IMR-90 (cell line): ENCODE results near the gene KIDINS220. TPM values are rescaled to one million over a fixed set of nuclear protein-coding genes. Genes with fewer than 3 reads are reported as not detected.
A peak's percentile ranks its signal among the peaks of the same experiment; 100 is the strongest.

ENCODE experiments used
- ATAC-seq: fragments of 200-7000 bp; cut with Tn5 transposase; 2 replicates; pipeline ENCODE4 v1.9.1; 2020; ENCODE audit warnings: low read depth, mild to moderate bottlenecking, moderate library complexity
- BruUV-seq: library from RNA; stranded (reverse); fragments of 400-500 nt; replicated peaks from 2 replicates; lab custom pipeline; 2021; lab: Mats Ljungman, UMichigan
- CTCF ChIA-PET: fragments of 300-600 bp; formaldehyde crosslinking; extraction: SDS; loops from one replicate; lab custom pipeline; 2021; ENCODE audit warnings: antibody characterized with exemption; lab: Yijun Ruan, JAX
- POLR2A ChIA-PET: fragments of 300-600 bp; sonication (Branson Sonifier 250); formaldehyde crosslinking; loops from one replicate; lab custom pipeline; 2022; ENCODE audit warnings: antibody characterized with exemption; ENCODE audit not compliant: unreplicated experiment; lab: Charles Lee
- DNase-seq: peaks from one replicate; pipeline ENCODE4 v3.0.0; 2013
- H2AFZ ChIP-seq: replicated peaks from 2 replicates; pipeline ENCODE3; 2013; ENCODE audit warnings: low read length, mild to moderate bottlenecking; ENCODE audit not compliant: poor library complexity
- H2AK5ac ChIP-seq: 2 replicates; pipeline ENCODE4 v1.6.1; 2013; ENCODE audit warnings: low read depth, low read length, inconsistent platforms
- H2AK9ac ChIP-seq: replicated peaks from 2 replicates; pipeline ENCODE3; 2013; ENCODE audit warnings: mild to moderate bottlenecking, low read depth, low read length, moderate library complexity; ENCODE audit not compliant: poor library complexity
- H2BK120ac ChIP-seq: 2 replicates; pipeline ENCODE4 v1.6.1; 2013; ENCODE audit warnings: low read depth, low read length, inconsistent platforms
- H2BK15ac ChIP-seq: 3 replicates; pipeline ENCODE4 v1.6.1; 2013; ENCODE audit warnings: low read depth, low read length, inconsistent platforms
- H2BK20ac ChIP-seq: 2 replicates; pipeline ENCODE4 v1.6.1; 2013; ENCODE audit warnings: low read depth, mild to moderate bottlenecking, inconsistent platforms, low read length, moderate library complexity
- H2BK5ac ChIP-seq: 2 replicates; pipeline ENCODE4 v1.6.1; 2013; ENCODE audit warnings: mild to moderate bottlenecking, low read depth, low read length, inconsistent platforms; ENCODE audit not compliant: poor library complexity, severe bottlenecking
- H3K14ac ChIP-seq: replicated peaks from 2 replicates; pipeline ENCODE4 v1.6.1; 2013; ENCODE audit warnings: low read depth, low read length, inconsistent platforms
- H3K18ac ChIP-seq: 2 replicates; pipeline ENCODE4 v1.6.1; 2013; ENCODE audit warnings: low read depth, low read length, control low read depth
- H3K23ac ChIP-seq: 2 replicates; pipeline ENCODE4 v1.6.1; 2013; ENCODE audit warnings: low read depth, low read length, inconsistent platforms
- H3K27ac ChIP-seq: 2 replicates; pipeline ENCODE4 v1.5.1; 2013; ENCODE audit warnings: mild to moderate bottlenecking, control low read depth, low read length; ENCODE audit not compliant: insufficient read depth
- H3K27me3 ChIP-seq: 2 replicates; pipeline ENCODE4 v1.6.1; 2013; ENCODE audit warnings: low read length; ENCODE audit not compliant: control insufficient read depth, insufficient read depth
- H3K36me3 ChIP-seq: 2 replicates; pipeline ENCODE4 v1.6.1; 2013; ENCODE audit warnings: low read length, mixed read lengths; ENCODE audit not compliant: control insufficient read depth, insufficient read depth
- H3K4ac ChIP-seq: 2 replicates; pipeline ENCODE4 v1.6.1; 2013; ENCODE audit warnings: low read depth, low read length, inconsistent platforms
- H3K4me1 ChIP-seq: 2 replicates; pipeline ENCODE4 v1.6.1; 2013; ENCODE audit warnings: low read length, mixed read lengths; ENCODE audit not compliant: control insufficient read depth, insufficient read depth
- H3K4me2 ChIP-seq: 2 replicates; pipeline ENCODE4 v1.6.1; 2013; ENCODE audit warnings: low read depth, mild to moderate bottlenecking, control low read depth, low read length, moderate library complexity
- H3K4me3 ChIP-seq: 2 replicates; pipeline ENCODE4 v1.5.1; 2013; ENCODE audit warnings: low read depth, mild to moderate bottlenecking, control low read depth, low read length, moderate library complexity; ENCODE audit not compliant: insufficient read depth
- H3K56ac ChIP-seq: 2 replicates; pipeline ENCODE4 v1.6.1; 2013; ENCODE audit warnings: low read length, inconsistent platforms; ENCODE audit not compliant: insufficient read depth; ENCODE audit errors: extremely low read depth
- H3K79me1 ChIP-seq, 2 experiments: 2 replicates each; pipeline ENCODE4 v1.6.1; 2013; ENCODE audit warnings: low read length in 2 of 2, inconsistent platforms in 1 of 2, low read depth in 1 of 2
- H3K9ac ChIP-seq: 2 replicates; pipeline ENCODE4 v1.6.1; 2013; ENCODE audit warnings: low read depth, low read length, control low read depth
- H3K9me1 ChIP-seq: 2 replicates; pipeline ENCODE4 v1.6.1; 2013; ENCODE audit warnings: low read length, inconsistent platforms; ENCODE audit not compliant: insufficient read depth
- H3K9me3 ChIP-seq: 2 replicates; pipeline ENCODE4 v1.6.1; 2013; ENCODE audit warnings: low read length; ENCODE audit not compliant: control insufficient read depth, insufficient read depth
- H4K20me1 ChIP-seq: 2 replicates; pipeline ENCODE4 v1.6.1; 2013; ENCODE audit warnings: low read length, inconsistent platforms; ENCODE audit not compliant: insufficient read depth
- H4K5ac ChIP-seq: 2 replicates; pipeline ENCODE4 v1.6.1; 2013; ENCODE audit warnings: mild to moderate bottlenecking, low read depth, low read length, control low read depth
- H4K8ac ChIP-seq, 2 experiments: 2 replicates each; pipeline ENCODE4 v1.6.1; 2013; ENCODE audit warnings: low read depth in 2 of 2, low read length in 2 of 2, control low read depth in 1 of 2, inconsistent platforms in 1 of 2
- H4K91ac ChIP-seq: 2 replicates; pipeline ENCODE4 v1.6.1; 2013; ENCODE audit warnings: low read depth, low read length, inconsistent platforms; ENCODE audit not compliant: insufficient read depth
- BHLHE40 ChIP-seq: fragments of 150-350 bp; IDR thresholded peaks from 2 replicates; pipeline ENCODE4 v1.6.1; 2016; ENCODE audit warnings: mild to moderate bottlenecking, low read depth, low read length
- CEBPB ChIP-seq: IDR thresholded peaks from 2 replicates; pipeline ENCODE4 v1.6.1; 2012; ENCODE audit warnings: low read depth, low read length, improper control_type of control experiment
- CHD1 ChIP-seq: IDR thresholded peaks from 2 replicates; pipeline ENCODE4 v1.6.1; 2012; ENCODE audit warnings: low read depth, low read length, improper control_type of control experiment
- FOS ChIP-seq: fragments of 150-350 bp; IDR thresholded peaks from 2 replicates; pipeline ENCODE4 v1.6.1; 2016; ENCODE audit warnings: low read depth, low read length
- MAFK ChIP-seq: IDR thresholded peaks from 2 replicates; pipeline ENCODE4 v1.6.1; 2012; ENCODE audit warnings: low read depth, low read length, improper control_type of control experiment
- MAZ ChIP-seq: IDR thresholded peaks from 2 replicates; pipeline ENCODE4 v1.6.1; 2012; ENCODE audit warnings: low read depth, mild to moderate bottlenecking, low read length, improper control_type of control experiment, moderate library complexity, borderline replicate concordance
- MXI1 ChIP-seq: IDR thresholded peaks from 2 replicates; pipeline ENCODE4 v1.6.1; 2012; ENCODE audit warnings: low read depth, mild to moderate bottlenecking, low read length, moderate library complexity, borderline replicate concordance
- NFE2L2 ChIP-seq: fragments of 150-350 bp; IDR thresholded peaks from 2 replicates; pipeline ENCODE4 v1.6.1; 2016; ENCODE audit warnings: low read depth, mild to moderate bottlenecking, low read length
- POLR2A ChIP-seq: IDR thresholded peaks from 2 replicates; pipeline ENCODE4 v1.6.1; 2012; ENCODE audit warnings: mild to moderate bottlenecking, low read depth, low read length
- RAD21 ChIP-seq: IDR thresholded peaks from 2 replicates; pipeline ENCODE4 v1.6.1; 2012; ENCODE audit warnings: low read length, improper control_type of control experiment
- RCOR1 ChIP-seq: IDR thresholded peaks from 2 replicates; pipeline ENCODE4 v1.6.1; 2012; ENCODE audit warnings: mild to moderate bottlenecking, low read length, improper control_type of control experiment; ENCODE audit not compliant: insufficient replicate concordance
- RFX5 ChIP-seq: IDR thresholded peaks from 2 replicates; pipeline ENCODE4 v1.8.0; 2012; ENCODE audit warnings: low read depth, mild to moderate bottlenecking, low read length, moderate library complexity
- SMC3 ChIP-seq: fragments of 150-350 bp; IDR thresholded peaks from 2 replicates; pipeline ENCODE4 v1.6.1; 2016; ENCODE audit warnings: low read depth, mild to moderate bottlenecking, antibody characterized with exemption, low read length, moderate library complexity
- WGBS, 2 experiments: methylation state at CpG; one replicate each; pipeline versions ENCODE4 v1.1.5 to v1.1.7; 2013; ENCODE audit warnings: missing lambda C conversion rate in 2 of 2; ENCODE audit not compliant: insufficient read length in 1 of 2; ENCODE audit errors: extremely low coverage in 2 of 2; 5-methylcytosine and 5-hydroxymethylcytosine counted together
- dilution Hi-C: fragments of 300-500 bp; cut with HindIII; formaldehyde crosslinking; loops from one replicate; pipeline ENCODE4 v1.14.3; 2018; ENCODE audit warnings: low sequenced_read_pairs; ENCODE audit not compliant: unreplicated experiment
- in situ Hi-C: fragments of 300-500 bp; cut with MboI; formaldehyde crosslinking; loops from 3 replicates; pipeline ENCODE4 v1.14.3; 2019; ENCODE audit warnings: low sequenced_read_pairs, inconsistent platforms, mixed read lengths
- intact Hi-C: fragments of 100-400 bp; cut with micrococcal nuclease; formaldehyde crosslinking; loops from 2 replicates; pipeline ENCODE4 v1.10.0; 2022
- polyA plus RNA-seq, 3 experiments: library from polyadenylated mRNA; depleted of rRNA; stranded (reverse); fragments of >200 nt; gene quantifications; 2 replicates each; pipeline ENCODE4 v1.2.3, GENCODE V29; 2012; ENCODE audit warnings: low replicate concordance in 1 of 3
- total RNA-seq: library from RNA; depleted of rRNA; stranded (reverse); fragments of >200 nt; gene quantifications from 2 replicates; pipeline ENCODE4 v1.2.3, GENCODE V29; 2012
- TF ChIP-seq, protein P1 (sequence below): fragments of 150-350 bp; IDR thresholded peaks from 2 replicates; pipeline ENCODE4 v1.6.1; 2016; ENCODE audit warnings: low read depth, mild to moderate bottlenecking, low read length, moderate library complexity, borderline replicate concordance
- TF ChIP-seq, protein P2 (sequence below): conservative IDR thresholded peaks from 2 replicates; pipeline ENCODE4 v1.5.1; 2012; ENCODE audit warnings: mild to moderate bottlenecking, low read depth, low read length, improper control_type of control experiment
- TF ChIP-seq, protein P3 (sequence below): fragments of 150-350 bp; IDR thresholded peaks from 2 replicates; pipeline ENCODE4 v1.6.1; 2017; ENCODE audit warnings: mild to moderate bottlenecking, antibody characterized with exemption, low read length, low read depth

The KIDINS220 gene
- total and polyA plus RNA-seq, 2 of the 4 experiments (the other 2 are of a cell fraction): 23.1 to 63.4 TPM

DNA sequence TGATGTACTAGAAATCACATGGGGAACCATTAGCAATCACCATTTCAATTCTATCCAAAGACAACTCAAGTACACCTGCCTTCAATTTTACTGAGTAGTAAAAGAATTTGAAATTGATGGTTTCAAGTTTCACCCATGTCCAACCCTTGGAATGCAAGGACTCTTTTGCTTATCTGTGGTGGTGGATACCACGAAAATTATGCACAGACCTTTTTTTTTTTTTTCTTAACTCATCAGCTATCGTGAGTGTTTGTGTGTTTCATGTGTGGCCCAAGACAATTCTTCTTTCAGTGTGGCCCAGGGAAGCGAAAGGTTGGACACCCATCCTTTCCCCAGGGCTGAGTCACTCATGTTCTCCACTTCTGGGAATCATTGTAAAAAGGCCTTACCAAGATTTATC lies 132.5 kb downstream of the KIDINS220 start:
- Histone ChIP-seq H4K8ac (no peak overlapping the region), H3K36me3 (no peaks in the 10 kb centered on the region), H3K23ac (no peak overlapping the region), H2AK5ac (no peak overlapping the region), H3K27me3 (peaks cover 6% of the 10 kb centered on the region), H3K9me1 (no peaks in the 10 kb centered on the region), H4K20me1 (no peaks in the 10 kb centered on the region), H3K79me1 (no peaks in the 10 kb centered on the region), H2BK20ac (no peak overlapping the region), H2BK120ac (no peak overlapping the region), H3K4me3 (no peak overlapping the region), H3K4me2 (no peak overlapping the region), H3K56ac (no peak overlapping the region), H3K9ac (no peak overlapping the region), H3K14ac (no peak overlapping the region), H2BK15ac (no peak overlapping the region), H3K4me1 (no peaks in the 10 kb centered on the region), H4K91ac (no peak overlapping the region), H2AK9ac (no peak overlapping the region), H3K4ac (no peak overlapping the region), H2BK5ac (no peak overlapping the region), H4K5ac (no peak overlapping the region), H3K27ac (no peak overlapping the region), H2AFZ (no peak overlapping the region), H3K9me3 (no peaks in the 10 kb centered on the region), H3K18ac (no peak overlapping the region)
- dilution Hi-C loops: no loop called here
- BruUV-seq: no TSS peak
- WGBS, 2 experiments: no CpG with 5 or more reads among the region's 3 CpGs
- intact Hi-C loops: no loop called here
- DNase-seq (peak; percentile 28), ATAC-seq (no peak)
- in situ Hi-C loops: no loop called here
- ChIA-PET POLR2A (no interaction called here), CTCF (interaction anchor here (0.6 kb wide), 1 partner anchor 1288 kb away, joined by 3 read pairs; no protein-coding TSS in a partner anchor)
- TF ChIP-seq, protein P1, sequence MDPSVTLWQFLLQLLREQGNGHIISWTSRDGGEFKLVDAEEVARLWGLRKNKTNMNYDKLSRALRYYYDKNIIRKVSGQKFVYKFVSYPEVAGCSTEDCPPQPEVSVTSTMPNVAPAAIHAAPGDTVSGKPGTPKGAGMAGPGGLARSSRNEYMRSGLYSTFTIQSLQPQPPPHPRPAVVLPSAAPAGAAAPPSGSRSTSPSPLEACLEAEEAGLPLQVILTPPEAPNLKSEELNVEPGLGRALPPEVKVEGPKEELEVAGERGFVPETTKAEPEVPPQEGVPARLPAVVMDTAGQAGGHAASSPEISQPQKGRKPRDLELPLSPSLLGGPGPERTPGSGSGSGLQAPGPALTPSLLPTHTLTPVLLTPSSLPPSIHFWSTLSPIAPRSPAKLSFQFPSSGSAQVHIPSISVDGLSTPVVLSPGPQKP: no peak
- no peak for TF ChIP-seq FOS
- TF ChIP-seq CEBPB: no peak
- TF ChIP-seq MAZ: no peak
- no peak for TF ChIP-seq CHD1
- TF ChIP-seq POLR2A: no peak
- no peak for TF ChIP-seq MAFK
- TF ChIP-seq, protein P2, sequence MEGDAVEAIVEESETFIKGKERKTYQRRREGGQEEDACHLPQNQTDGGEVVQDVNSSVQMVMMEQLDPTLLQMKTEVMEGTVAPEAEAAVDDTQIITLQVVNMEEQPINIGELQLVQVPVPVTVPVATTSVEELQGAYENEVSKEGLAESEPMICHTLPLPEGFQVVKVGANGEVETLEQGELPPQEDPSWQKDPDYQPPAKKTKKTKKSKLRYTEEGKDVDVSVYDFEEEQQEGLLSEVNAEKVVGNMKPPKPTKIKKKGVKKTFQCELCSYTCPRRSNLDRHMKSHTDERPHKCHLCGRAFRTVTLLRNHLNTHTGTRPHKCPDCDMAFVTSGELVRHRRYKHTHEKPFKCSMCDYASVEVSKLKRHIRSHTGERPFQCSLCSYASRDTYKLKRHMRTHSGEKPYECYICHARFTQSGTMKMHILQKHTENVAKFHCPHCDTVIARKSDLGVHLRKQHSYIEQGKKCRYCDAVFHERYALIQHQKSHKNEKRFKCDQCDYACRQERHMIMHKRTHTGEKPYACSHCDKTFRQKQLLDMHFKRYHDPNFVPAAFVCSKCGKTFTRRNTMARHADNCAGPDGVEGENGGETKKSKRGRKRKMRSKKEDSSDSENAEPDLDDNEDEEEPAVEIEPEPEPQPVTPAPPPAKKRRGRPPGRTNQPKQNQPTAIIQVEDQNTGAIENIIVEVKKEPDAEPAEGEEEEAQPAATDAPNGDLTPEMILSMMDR: no peak
- TF ChIP-seq, protein P3, sequence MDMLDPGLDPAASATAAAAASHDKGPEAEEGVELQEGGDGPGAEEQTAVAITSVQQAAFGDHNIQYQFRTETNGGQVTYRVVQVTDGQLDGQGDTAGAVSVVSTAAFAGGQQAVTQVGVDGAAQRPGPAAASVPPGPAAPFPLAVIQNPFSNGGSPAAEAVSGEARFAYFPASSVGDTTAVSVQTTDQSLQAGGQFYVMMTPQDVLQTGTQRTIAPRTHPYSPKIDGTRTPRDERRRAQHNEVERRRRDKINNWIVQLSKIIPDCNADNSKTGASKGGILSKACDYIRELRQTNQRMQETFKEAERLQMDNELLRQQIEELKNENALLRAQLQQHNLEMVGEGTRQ: no peak
- no peak for TF ChIP-seq BHLHE40
- no peak for TF ChIP-seq NFE2L2
- no peak for TF ChIP-seq RAD21
- no peak for TF ChIP-seq RFX5
- no peak for TF ChIP-seq RCOR1
- no peak for TF ChIP-seq SMC3
- TF ChIP-seq MXI1: no peak
